ENCODE data around the gene NRARP.

The NRARP gene

GRCh38 chr9:137325799-137326198 lies 23.7 kb upstream of the NRARP start:
- Histone ChIP-seq H2BK120ac (ENCODE audit: insufficient read depth, low read length, poor library complexity) (no peak overlapping the region), H3K36me3 (ENCODE audit: control insufficient read depth in 1 of 2, insufficient read depth in 2 of 2, low read length in 2 of 2) (no peaks in the 10 kb centered on the region), H3K23ac (ENCODE audit: low read length) (no peak overlapping the region), H3K9me3 (ENCODE audit: insufficient read depth, low read depth, low read length) (peaks cover 3% of the 10 kb centered on the region), H4K91ac (ENCODE audit: low read depth, low read length) (no peak overlapping the region), H2BK5ac (ENCODE audit: low read depth, low read length, poor library complexity) (no peak overlapping the region), H4K12ac (ENCODE audit: low read depth, low read length) (no peak overlapping the region), H3K79me2 (ENCODE audit: control insufficient read depth, insufficient read depth, low read length, poor library complexity) (no peaks in the 10 kb centered on the region), H3K79me1 (ENCODE audit: low read length) (no peaks in the 10 kb centered on the region), H2AFZ (ENCODE audit: insufficient read depth, low read length, poor library complexity) (no peak overlapping the region), H3K4me3 (ENCODE audit: low read depth, low read length) (no peak overlapping the region), H3K9ac (ENCODE audit: low read length) (no peak overlapping the region), H3K27me3 (ENCODE audit: insufficient read depth, low read length) (no peaks in the 10 kb centered on the region), H3K27ac (ENCODE audit: low read depth, low read length) (no peak overlapping the region), H3K18ac (ENCODE audit: low read length) (no peak overlapping the region), H2AK5ac (ENCODE audit: low read length) (no peak overlapping the region), H4K8ac (ENCODE audit: low read depth, low read length) (no peak overlapping the region), H3K4me1 (ENCODE audit: control insufficient read depth in 1 of 2, insufficient read depth in 2 of 2, low read length in 2 of 2) (peaks cover 0 to 2% of the 10 kb centered on the region in 2 experiments), H3K4me2 (ENCODE audit: low read length) (no peak overlapping the region), H3K4ac (ENCODE audit: low read depth, low read length) (no peak overlapping the region), H3K14ac (ENCODE audit: low read length) (no peak overlapping the region), H2BK12ac (ENCODE audit: low read length) (no peak overlapping the region)
- no peak for DNase-seq
- no CpG with 5 or more reads among the region's 12 CpGs for WGBS (ENCODE audit: extremely low coverage, insufficient coverage, insufficient read length)

GRCh38 chr9:137325124-137325523 lies 23.1 kb upstream of the NRARP start:
- no peak overlapping the region for H2BK5ac ChIP-seq (ENCODE audit: low read depth, low read length, poor library complexity)
- H3K4me3 ChIP-seq (ENCODE audit: low read depth, low read length), result no peak overlapping the region
- H3K27me3 ChIP-seq (ENCODE audit: insufficient read depth, low read length), result no peaks in the 10 kb centered on the region
- no peaks in the 10 kb centered on the region for H3K36me3 ChIP-seq (ENCODE audit: control insufficient read depth in 1 of 2, insufficient read depth in 2 of 2, low read length in 2 of 2)
- H3K4me1 ChIP-seq (ENCODE audit: control insufficient read depth in 1 of 2, insufficient read depth in 2 of 2, low read length in 2 of 2), result peaks cover 0 to 3% of the 10 kb centered on the region in 2 experiments
- no CpG with 5 or more reads among the region's 10 CpGs for WGBS (ENCODE audit: extremely low coverage, insufficient coverage, insufficient read length)
- H2AFZ ChIP-seq (ENCODE audit: insufficient read depth, low read length, poor library complexity), result no peak overlapping the region
- no peak overlapping the region for H3K23ac ChIP-seq (ENCODE audit: low read length)
- no peak overlapping the region for H3K9ac ChIP-seq (ENCODE audit: low read length)
- no peak overlapping the region for H3K27ac ChIP-seq (ENCODE audit: low read depth, low read length)
- no peak for DNase-seq
- H3K79me1 ChIP-seq (ENCODE audit: low read length), result no peaks in the 10 kb centered on the region
- no peaks in the 10 kb centered on the region for H3K79me2 ChIP-seq (ENCODE audit: control insufficient read depth, insufficient read depth, low read length, poor library complexity)
- no peak overlapping the region for H2BK12ac ChIP-seq (ENCODE audit: low read length)
- H4K8ac ChIP-seq (ENCODE audit: low read depth, low read length), result no peak overlapping the region
- no peak overlapping the region for H4K91ac ChIP-seq (ENCODE audit: low read depth, low read length)
- peaks cover 3% of the 10 kb centered on the region for H3K9me3 ChIP-seq (ENCODE audit: insufficient read depth, low read depth, low read length)
- no peak overlapping the region for H2AK5ac ChIP-seq (ENCODE audit: low read length)
- no peak overlapping the region for H3K4ac ChIP-seq (ENCODE audit: low read depth, low read length)
- H4K12ac ChIP-seq (ENCODE audit: low read depth, low read length), result no peak overlapping the region
- no peak overlapping the region for H2BK120ac ChIP-seq (ENCODE audit: insufficient read depth, low read length, poor library complexity)
- H3K4me2 ChIP-seq (ENCODE audit: low read length), result no peak overlapping the region
- H3K14ac ChIP-seq (ENCODE audit: low read length), result no peak overlapping the region
- no peak overlapping the region for H3K18ac ChIP-seq (ENCODE audit: low read length)

DNA sequence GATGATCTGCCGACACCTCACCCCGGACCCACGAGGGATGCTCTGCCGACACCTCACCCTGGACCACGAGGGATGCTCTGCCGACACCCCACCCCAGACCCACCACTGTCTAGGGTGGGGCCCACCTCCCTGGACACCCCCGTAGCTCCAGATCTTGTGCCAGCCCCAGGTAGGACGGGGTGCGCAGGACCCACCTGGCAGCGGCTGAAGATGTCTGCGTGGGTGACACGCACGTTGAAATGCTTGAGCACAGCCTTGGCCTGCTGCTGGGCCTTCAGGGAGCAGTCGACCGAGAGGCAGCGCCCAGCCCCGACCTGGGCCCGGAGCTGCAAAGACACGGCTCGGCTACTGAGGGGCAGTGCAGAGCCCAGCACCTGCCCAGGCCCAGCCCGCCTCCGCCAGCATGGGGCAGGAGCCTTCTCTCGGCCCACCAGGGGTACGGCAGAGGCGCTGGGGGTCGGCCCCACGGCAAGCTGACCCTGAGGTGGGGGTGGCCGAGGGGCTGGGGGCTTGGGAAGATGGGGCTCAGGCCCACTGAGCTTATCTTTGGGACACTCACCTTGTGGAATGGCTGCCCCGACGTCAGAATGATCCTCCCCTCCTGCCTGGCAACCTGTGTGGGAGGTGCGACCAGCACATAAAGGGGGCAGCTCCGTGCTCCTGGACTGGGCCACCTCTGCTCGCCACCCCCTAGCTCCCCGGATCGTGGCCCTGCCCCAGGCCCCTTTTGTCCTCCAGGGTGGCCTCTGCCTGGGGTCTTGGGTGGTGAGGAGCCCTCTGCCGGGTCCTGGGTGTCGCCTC lies 21.7 kb upstream of the NRARP start:
- H3K36me3 ChIP-seq (ENCODE audit: control insufficient read depth in 1 of 2, insufficient read depth in 2 of 2, low read length in 2 of 2), result no peaks in the 10 kb centered on the region
- H3K27me3 ChIP-seq (ENCODE audit: insufficient read depth, low read length), result no peaks in the 10 kb centered on the region
- no peaks in the 10 kb centered on the region for H3K9me3 ChIP-seq (ENCODE audit: insufficient read depth, low read depth, low read length)
- H3K79me1 ChIP-seq (ENCODE audit: low read length), result no peaks in the 10 kb centered on the region
- no peak overlapping the region for H3K27ac ChIP-seq (ENCODE audit: low read depth, low read length)
- H3K23ac ChIP-seq (ENCODE audit: low read length), result no peak overlapping the region
- no peak overlapping the region for H2BK12ac ChIP-seq (ENCODE audit: low read length)
- no peak overlapping the region for H3K9ac ChIP-seq (ENCODE audit: low read length)
- no peak overlapping the region for H2BK120ac ChIP-seq (ENCODE audit: insufficient read depth, low read length, poor library complexity)
- H3K4ac ChIP-seq (ENCODE audit: low read depth, low read length), result no peak overlapping the region
- no peak overlapping the region for H2AFZ ChIP-seq (ENCODE audit: insufficient read depth, low read length, poor library complexity)
- peaks cover 0 to 3% of the 10 kb centered on the region in 2 experiments for H3K4me1 ChIP-seq (ENCODE audit: control insufficient read depth in 1 of 2, insufficient read depth in 2 of 2, low read length in 2 of 2)
- H3K79me2 ChIP-seq (ENCODE audit: control insufficient read depth, insufficient read depth, low read length, poor library complexity), result no peaks in the 10 kb centered on the region
- no peak overlapping the region for H2BK5ac ChIP-seq (ENCODE audit: low read depth, low read length, poor library complexity)
- H3K18ac ChIP-seq (ENCODE audit: low read length), result no peak overlapping the region
- no peak overlapping the region for H3K4me2 ChIP-seq (ENCODE audit: low read length)
- H2AK5ac ChIP-seq (ENCODE audit: low read length), result no peak overlapping the region
- no CpG with 5 or more reads among the region's 37 CpGs for WGBS (ENCODE audit: extremely low coverage, insufficient coverage, insufficient read length)
- H3K14ac ChIP-seq (ENCODE audit: low read length), result no peak overlapping the region
- H4K8ac ChIP-seq (ENCODE audit: low read depth, low read length), result no peak overlapping the region
- no peak for DNase-seq
- no peak overlapping the region for H3K4me3 ChIP-seq (ENCODE audit: low read depth, low read length)
- no peak overlapping the region for H4K91ac ChIP-seq (ENCODE audit: low read depth, low read length)
- no peak overlapping the region for H4K12ac ChIP-seq (ENCODE audit: low read depth, low read length)

DNA sequence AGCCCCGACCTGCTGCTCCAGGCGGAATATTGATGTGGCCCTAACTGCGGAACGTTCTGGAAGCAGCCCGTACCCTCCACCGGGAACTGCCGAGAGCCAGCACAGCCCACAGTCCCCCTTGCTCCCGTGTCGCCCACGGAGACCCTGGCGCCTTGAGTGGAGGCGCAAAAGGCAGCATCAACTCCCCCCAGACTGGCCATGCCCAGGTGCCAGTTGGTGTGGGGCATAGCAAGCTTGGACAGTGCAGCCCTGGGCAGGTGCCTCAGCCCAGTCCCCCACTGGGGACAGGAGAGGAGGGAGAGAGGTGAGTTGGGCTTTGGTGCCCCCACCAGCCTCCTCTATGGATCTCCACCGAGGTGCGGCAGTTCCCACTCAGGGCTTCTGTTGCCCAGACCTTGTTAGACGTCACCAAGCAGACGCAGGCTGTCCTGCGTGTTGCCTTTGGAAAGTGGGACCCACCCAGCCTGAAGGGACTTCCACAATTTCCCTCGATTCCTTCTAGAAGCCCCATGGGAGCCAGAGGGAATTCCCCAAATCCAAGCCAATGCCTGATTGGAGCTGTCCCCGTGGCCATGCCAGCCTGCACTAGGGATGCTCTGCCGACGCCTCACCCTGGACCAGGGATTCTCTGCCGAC lies 19.8 kb upstream of the NRARP start:
- no peak overlapping the region for H3K4me3 ChIP-seq (ENCODE audit: low read depth, low read length)
- H2AFZ ChIP-seq (ENCODE audit: insufficient read depth, low read length, poor library complexity), result no peak overlapping the region
- no peak overlapping the region for H4K8ac ChIP-seq (ENCODE audit: low read depth, low read length)
- H3K27ac ChIP-seq (ENCODE audit: low read depth, low read length), result no peak overlapping the region
- peaks cover 0 to 3% of the 10 kb centered on the region in 2 experiments for H3K4me1 ChIP-seq (ENCODE audit: control insufficient read depth in 1 of 2, insufficient read depth in 2 of 2, low read length in 2 of 2)
- no peak overlapping the region for H3K4me2 ChIP-seq (ENCODE audit: low read length)
- no peak overlapping the region for H2BK12ac ChIP-seq (ENCODE audit: low read length)
- no peaks in the 10 kb centered on the region for H3K36me3 ChIP-seq (ENCODE audit: control insufficient read depth in 1 of 2, insufficient read depth in 2 of 2, low read length in 2 of 2)
- no peak overlapping the region for H3K4ac ChIP-seq (ENCODE audit: low read depth, low read length)
- H3K79me2 ChIP-seq (ENCODE audit: control insufficient read depth, insufficient read depth, low read length, poor library complexity), result no peaks in the 10 kb centered on the region
- H3K9ac ChIP-seq (ENCODE audit: low read length), result no peak overlapping the region
- no peaks in the 10 kb centered on the region for H3K79me1 ChIP-seq (ENCODE audit: low read length)
- no peak overlapping the region for H4K91ac ChIP-seq (ENCODE audit: low read depth, low read length)
- no peak overlapping the region for H2BK120ac ChIP-seq (ENCODE audit: insufficient read depth, low read length, poor library complexity)
- no CpG with 5 or more reads among the region's 22 CpGs for WGBS (ENCODE audit: extremely low coverage, insufficient coverage, insufficient read length)
- no peak overlapping the region for H3K23ac ChIP-seq (ENCODE audit: low read length)
- no peak overlapping the region for H2AK5ac ChIP-seq (ENCODE audit: low read length)
- no peak for DNase-seq
- H2BK5ac ChIP-seq (ENCODE audit: low read depth, low read length, poor library complexity), result no peak overlapping the region
- H3K9me3 ChIP-seq (ENCODE audit: insufficient read depth, low read depth, low read length), result no peaks in the 10 kb centered on the region
- no peak overlapping the region for H4K12ac ChIP-seq (ENCODE audit: low read depth, low read length)
- no peaks in the 10 kb centered on the region for H3K27me3 ChIP-seq (ENCODE audit: insufficient read depth, low read length)
- no peak overlapping the region for H3K14ac ChIP-seq (ENCODE audit: low read length)
- no peak overlapping the region for H3K18ac ChIP-seq (ENCODE audit: low read length)

All from trophoblast cell (in vitro differentiated cells and primary cell).